Right atrium auricular region (tissue), 2 donors: Measurements from ENCODE around the gene FAS. TPM values are rescaled to one million over a fixed set of nuclear protein-coding genes. Genes with fewer than 3 reads are reported as not detected.
A peak's percentile ranks its signal among the peaks of the same experiment; 100 is the strongest.

Experiments used
- DNase-seq: peaks from one replicate; pipeline ENCODE4 v3.0.0-alpha.2; 2019; ENCODE audit warnings: low spot score
- H3K27ac ChIP-seq, 2 donors: fragments of 200-600 bp; sonication (generic); 1 replicate in 1 of 2; 2 replicates in 1 of 2; pipeline ENCODE4 v1.5.1; 2016 to 2019
- H3K27me3 ChIP-seq, 2 donors: fragments of 200-600 bp; sonication (generic); one replicate each; pipeline versions ENCODE4 v1.5.1 to v1.6.0; 2017 to 2019
- H3K36me3 ChIP-seq: fragments of 200-600 bp; sonication (generic); one replicate; pipeline ENCODE4 v1.5.1; 2016
- H3K4me1 ChIP-seq, 2 donors: fragments of 200-600 bp; sonication (generic); one replicate each; pipeline versions ENCODE4 v1.5.1 to v1.6.0; 2017 to 2019
- H3K4me3 ChIP-seq, 2 donors: fragments of 200-600 bp; sonication (generic); 1 replicate in 1 of 2; 2 replicates in 1 of 2; pipeline ENCODE4 v1.5.1; 2017 to 2019; ENCODE audit warnings: mild to moderate bottlenecking in 1 of 2, moderate library complexity in 1 of 2
- H3K9me3 ChIP-seq, 2 donors: fragments of 200-600 bp; sonication (generic); one replicate each; pipeline ENCODE4 v1.5.1; 2019
- total RNA-seq, 2 donors: library from RNA; depleted of rRNA; stranded (reverse); fragments of >200 nt; gene quantifications; one replicate each; pipeline ENCODE4 v1.1.0, GENCODE V29; 2016
- TF ChIP-seq, protein P1 (sequence below), 2 donors: fragments of 200-600 bp; sonication (generic); IDR thresholded peaks; one replicate each; pipeline ENCODE4 v1.5.1; 2019; ENCODE audit warnings: antibody characterized with exemption in 2 of 2

FAS gene
- total RNA-seq, 2 donors from 2014 or later: 8.0 to 12.2 TPM

DNA sequence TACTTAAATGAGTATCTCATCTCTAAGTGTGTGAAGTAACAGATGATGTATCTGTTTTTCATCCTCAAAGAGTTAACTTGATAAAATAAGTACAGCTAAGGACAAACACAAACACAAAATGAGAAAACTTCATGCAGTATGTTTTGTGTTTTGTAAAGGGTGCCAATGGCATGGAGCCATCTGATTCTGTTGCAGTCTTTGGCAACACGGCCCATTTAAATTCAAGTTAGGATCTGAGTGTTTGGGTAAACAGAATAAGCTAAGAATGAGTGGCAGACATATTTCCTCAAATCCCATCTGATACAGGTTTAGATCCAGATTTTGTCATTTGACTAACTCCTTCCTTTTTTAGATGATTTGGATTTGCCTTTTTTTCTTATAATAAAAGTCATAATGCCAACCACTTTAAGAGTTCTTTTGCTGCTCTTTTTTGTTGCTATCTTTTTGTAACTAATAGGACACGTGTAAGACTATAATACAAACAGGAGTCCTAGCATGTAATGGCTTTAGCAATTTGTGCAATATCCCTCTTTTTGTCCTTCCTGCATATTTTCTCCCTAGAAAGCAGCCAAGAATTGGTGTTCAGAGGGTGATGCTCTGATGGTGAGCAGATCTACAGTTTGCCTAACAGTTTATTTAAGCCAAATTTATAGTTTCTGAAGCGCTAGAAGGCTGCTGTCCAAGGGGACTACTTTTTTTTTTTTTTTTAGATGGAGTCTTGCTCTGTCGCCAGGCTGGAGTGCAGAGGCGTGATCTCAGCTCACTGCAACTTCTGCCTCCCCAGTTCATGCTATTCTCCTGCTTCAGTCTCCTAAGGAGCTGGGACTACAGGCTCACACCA lies 19.2 kb upstream of the FAS start:
- Histone ChIP-seq H3K9me3 (no peaks in the 10 kb centered on the region), H3K36me3 (no peaks in the 10 kb centered on the region), H3K4me3 (no peak overlapping the region), H3K27ac (peak overlapping the region; percentile 2 to 31), H3K4me1 (peaks cover 0 to 57% of the 10 kb centered on the region in 2 donors), H3K27me3 (no peaks in the 10 kb centered on the region)
- DNase-seq: no peak
- TF ChIP-seq, protein P1, sequence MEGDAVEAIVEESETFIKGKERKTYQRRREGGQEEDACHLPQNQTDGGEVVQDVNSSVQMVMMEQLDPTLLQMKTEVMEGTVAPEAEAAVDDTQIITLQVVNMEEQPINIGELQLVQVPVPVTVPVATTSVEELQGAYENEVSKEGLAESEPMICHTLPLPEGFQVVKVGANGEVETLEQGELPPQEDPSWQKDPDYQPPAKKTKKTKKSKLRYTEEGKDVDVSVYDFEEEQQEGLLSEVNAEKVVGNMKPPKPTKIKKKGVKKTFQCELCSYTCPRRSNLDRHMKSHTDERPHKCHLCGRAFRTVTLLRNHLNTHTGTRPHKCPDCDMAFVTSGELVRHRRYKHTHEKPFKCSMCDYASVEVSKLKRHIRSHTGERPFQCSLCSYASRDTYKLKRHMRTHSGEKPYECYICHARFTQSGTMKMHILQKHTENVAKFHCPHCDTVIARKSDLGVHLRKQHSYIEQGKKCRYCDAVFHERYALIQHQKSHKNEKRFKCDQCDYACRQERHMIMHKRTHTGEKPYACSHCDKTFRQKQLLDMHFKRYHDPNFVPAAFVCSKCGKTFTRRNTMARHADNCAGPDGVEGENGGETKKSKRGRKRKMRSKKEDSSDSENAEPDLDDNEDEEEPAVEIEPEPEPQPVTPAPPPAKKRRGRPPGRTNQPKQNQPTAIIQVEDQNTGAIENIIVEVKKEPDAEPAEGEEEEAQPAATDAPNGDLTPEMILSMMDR (IDR thresholded peaks at IDR 0.05): no peak

DNA sequence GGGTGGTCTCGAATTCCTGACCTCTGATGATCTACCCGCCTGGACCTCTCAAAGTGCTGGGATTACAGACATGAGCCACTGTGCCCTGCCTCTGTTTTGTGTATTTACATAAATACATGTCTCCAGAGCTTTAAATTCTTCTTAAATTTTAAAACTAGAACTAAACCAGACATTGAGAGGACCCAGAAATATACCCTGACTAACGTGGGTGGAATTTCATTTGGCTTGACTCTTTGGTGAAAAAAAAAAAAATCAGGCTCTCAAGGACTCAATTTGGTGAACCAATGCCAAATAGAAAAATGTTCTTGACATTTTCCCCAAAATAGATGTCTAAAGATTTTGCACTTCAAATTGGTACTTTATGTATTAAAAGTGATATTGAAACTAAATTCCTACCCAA lies 16.6 kb upstream of the FAS start:
- Histone ChIP-seq H3K36me3 (no peaks in the 10 kb centered on the region), H3K9me3 (no peaks in the 10 kb centered on the region), H3K4me3 (no peak overlapping the region), H3K27me3 (no peaks in the 10 kb centered on the region), H3K27ac (peak overlapping the region; percentile 59 to 72), H3K4me1 (peaks cover 0 to 40% of the 10 kb centered on the region in 2 donors)
- TF ChIP-seq, protein P1 (IDR thresholded peaks at IDR 0.05): no peak
- DNase-seq: no peak

DNA sequence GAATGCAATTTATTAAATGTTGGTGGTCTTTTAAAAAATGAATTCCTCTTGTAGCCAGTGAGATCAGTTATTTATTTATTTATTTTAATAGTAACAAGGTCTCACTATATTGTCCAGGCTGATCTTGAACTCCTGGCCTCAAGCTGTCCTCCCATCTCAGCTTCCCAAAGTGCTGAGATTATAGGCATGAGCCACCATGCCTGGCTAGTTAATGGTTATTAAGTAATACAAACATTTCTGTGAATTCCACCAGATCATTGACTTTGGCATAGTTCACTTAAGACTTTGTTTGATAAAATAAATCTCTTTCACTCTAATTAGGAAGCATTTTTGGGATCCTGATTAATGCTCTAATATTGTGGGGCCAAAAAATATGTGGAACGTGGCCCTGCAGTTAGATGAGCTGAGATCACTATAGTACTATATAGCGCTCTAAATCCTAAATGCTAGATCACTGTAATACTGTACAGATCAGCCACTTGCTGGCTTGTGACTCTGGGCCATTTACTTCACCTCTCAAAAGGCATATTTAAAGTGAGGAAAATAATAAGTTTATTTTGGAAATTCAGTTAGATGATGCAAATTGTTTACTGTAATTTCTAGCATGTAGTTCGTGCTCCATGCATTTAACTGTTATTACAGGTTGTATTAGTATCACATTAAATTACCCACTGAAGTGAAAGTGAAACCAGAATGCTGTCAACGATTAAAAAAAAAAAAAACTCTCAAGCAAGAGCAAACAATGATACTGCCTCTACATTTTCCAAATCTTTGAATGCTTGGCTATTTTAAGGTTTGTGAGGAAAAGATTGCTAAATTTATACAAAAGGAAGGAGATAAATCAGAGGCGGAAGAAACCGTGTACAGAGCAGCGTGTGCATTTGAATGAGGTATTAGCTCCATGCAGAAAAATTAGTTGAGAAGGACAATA lies 15.9 kb upstream of the FAS start:
- TF ChIP-seq, protein P1 (IDR thresholded peaks at IDR 0.05): no peak
- no peaks in the 10 kb centered on the region for H3K36me3 ChIP-seq
- H3K27ac ChIP-seq: peak overlapping the region; percentile 59 to 72
- DNase-seq: no peak
- peaks cover 0 to 47% of the 10 kb centered on the region in 2 donors for H3K4me1 ChIP-seq
- H3K9me3 ChIP-seq: no peaks in the 10 kb centered on the region
- peak overlapping the region; percentile 35 to 48 for H3K4me3 ChIP-seq
- H3K27me3 ChIP-seq: no peaks in the 10 kb centered on the region

- DNase-seq: no peak
- no peaks in the 10 kb centered on the region for H3K9me3 ChIP-seq
- no peaks in the 10 kb centered on the region for H3K36me3 ChIP-seq
- H3K4me3 ChIP-seq: peak overlapping the region; percentile 35 to 48
- TF ChIP-seq, protein P1 (IDR thresholded peaks at IDR 0.05): no peak
- peaks cover 0 to 54% of the 10 kb centered on the region in 2 donors for H3K4me1 ChIP-seq
- no peaks in the 10 kb centered on the region for H3K27me3 ChIP-seq
- peak overlapping the region; percentile 59 to 72 for H3K27ac ChIP-seq
These were observed 15.2 kb upstream of the FAS start for GRCh38 chr10:88975377-88975720.

GRCh38 chr10:88978463-88978862 lies 12.1 kb upstream of the FAS start:
- H3K4me1 ChIP-seq: peaks cover 0 to 53% of the 10 kb centered on the region in 2 donors
- TF ChIP-seq, protein P1 (IDR thresholded peaks at IDR 0.05): no peak
- H3K27me3 ChIP-seq: no peaks in the 10 kb centered on the region
- H3K27ac ChIP-seq: peak overlapping the region; percentile 67 to 73
- H3K36me3 ChIP-seq: no peaks in the 10 kb centered on the region
- no peak for DNase-seq
- no peaks in the 10 kb centered on the region for H3K9me3 ChIP-seq
- H3K4me3 ChIP-seq: no peak overlapping the region
